ENCODE data around the gene LRP8. TPM values are rescaled to one million over a fixed set of nuclear protein-coding genes. Genes with fewer than 3 reads are reported as not detected.

Gene LRP8
- total RNA-seq, 1 donor from 2014 or later: 21.1 TPM

- no peak for DNase-seq (ENCODE audit: extremely low spot score in 2 of 2)
- no peaks in the 10 kb centered on the region for H3K9me3 ChIP-seq
- TF ChIP-seq POLR2A (IDR thresholded peaks at IDR 0.05) (no peak), CTCF (IDR thresholded peaks at IDR 0.05) (no peak), POLR2AphosphoS5 (IDR thresholded peaks at IDR 0.05; ENCODE audit: insufficient read depth in 1 of 2, low read depth in 1 of 2) (no peak)
- no peaks in the 10 kb centered on the region for H3K27me3 ChIP-seq
- no peaks in the 10 kb centered on the region for H3K36me3 ChIP-seq
- peak overlapping the region; percentile 41 for H3K27ac ChIP-seq
- H3K4me1 ChIP-seq: peaks cover 29% of the 10 kb centered on the region
- intact Hi-C loops (cut with DNase I): no loop called here
- peak overlapping the region; percentile 46 to 75 for H3K4me3 ChIP-seq
These were observed 2.4 kb downstream of the LRP8 start for GRCh38 chr1:53325326-53326087.

DNA sequence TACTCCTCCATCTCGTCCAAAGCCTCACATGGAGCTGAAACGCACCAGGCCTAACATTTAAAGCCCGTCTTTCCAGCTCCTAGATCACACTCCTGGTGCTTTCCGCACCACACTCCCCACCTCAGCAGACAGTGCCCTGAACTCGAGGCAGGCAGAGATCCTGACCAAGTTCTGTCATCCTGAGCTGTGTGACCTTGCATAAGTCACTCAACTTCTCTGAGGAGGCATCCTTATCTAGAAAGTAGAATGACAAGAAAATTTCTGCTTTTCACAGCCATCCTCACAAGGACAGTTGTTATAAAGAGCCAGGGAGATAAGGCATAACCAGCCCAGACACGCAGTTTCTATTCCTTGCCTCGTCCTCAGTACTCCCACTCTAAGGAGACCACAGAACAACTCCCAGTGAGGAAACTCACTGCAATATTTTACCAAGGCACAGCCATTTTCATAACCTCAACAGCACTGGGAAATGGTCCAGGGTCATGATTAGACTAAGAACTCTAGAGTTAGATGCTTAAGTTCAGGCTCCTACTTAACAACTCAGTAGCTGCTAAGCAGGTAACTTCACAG, 3.1 kb downstream of the LRP8 start:
- TF ChIP-seq POLR2A (IDR thresholded peaks at IDR 0.05) (no peak), POLR2AphosphoS5 (IDR thresholded peaks at IDR 0.05; ENCODE audit: insufficient read depth in 1 of 2, low read depth in 1 of 2) (no peak), CTCF (IDR thresholded peaks at IDR 0.05) (no peak)
- intact Hi-C loops (cut with DNase I): no loop called here
- peaks cover 29% of the 10 kb centered on the region for H3K4me1 ChIP-seq
- H3K36me3 ChIP-seq: no peaks in the 10 kb centered on the region
- no peaks in the 10 kb centered on the region for H3K27me3 ChIP-seq
- H3K4me3 ChIP-seq: no peak overlapping the region
- no peak for DNase-seq (ENCODE audit: extremely low spot score in 2 of 2)
- no peaks in the 10 kb centered on the region for H3K9me3 ChIP-seq
- no peak overlapping the region for H3K27ac ChIP-seq

DNA sequence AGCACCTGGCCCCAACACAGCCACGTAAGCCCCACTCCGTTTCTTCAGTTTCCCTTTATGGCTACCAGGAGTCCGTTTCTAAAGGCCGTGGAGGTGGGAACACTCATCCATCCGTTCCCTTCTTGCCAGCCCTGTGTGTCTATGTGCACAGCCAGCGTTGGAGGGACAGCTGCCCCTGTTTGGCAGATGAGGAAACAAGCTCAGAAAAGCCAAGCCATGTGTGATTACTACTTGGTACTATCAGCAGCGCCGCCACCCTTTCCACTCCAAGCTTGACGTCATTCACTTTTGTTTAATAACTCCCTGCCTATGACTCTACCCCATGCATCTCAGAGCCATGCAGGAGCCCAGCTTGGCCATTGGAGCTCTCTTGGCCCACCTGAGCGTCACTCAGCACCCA, 3.5 kb downstream of the LRP8 start:
- intact Hi-C loops (cut with DNase I): no loop called here
- H3K4me1 ChIP-seq: peaks cover 29% of the 10 kb centered on the region
- H3K27me3 ChIP-seq: no peaks in the 10 kb centered on the region
- H3K36me3 ChIP-seq: no peaks in the 10 kb centered on the region
- no peaks in the 10 kb centered on the region for H3K9me3 ChIP-seq
- H3K4me3 ChIP-seq: no peak overlapping the region
- no peak for DNase-seq (ENCODE audit: extremely low spot score in 2 of 2)
- TF ChIP-seq POLR2A (IDR thresholded peaks at IDR 0.05) (no peak), CTCF (IDR thresholded peaks at IDR 0.05) (no peak), POLR2AphosphoS5 (IDR thresholded peaks at IDR 0.05; ENCODE audit: insufficient read depth in 1 of 2, low read depth in 1 of 2) (no peak)
- no peak overlapping the region for H3K27ac ChIP-seq

- H3K27me3 ChIP-seq: no peaks in the 10 kb centered on the region
- DNase-seq (ENCODE audit: extremely low spot score in 2 of 2): no peak
- no peak overlapping the region for H3K4me3 ChIP-seq
- H3K27ac ChIP-seq: no peak overlapping the region
- intact Hi-C loops (cut with DNase I): no loop called here
- H3K4me1 ChIP-seq: peaks cover 27% of the 10 kb centered on the region
- TF ChIP-seq POLR2A (IDR thresholded peaks at IDR 0.05) (no peak), POLR2AphosphoS5 (IDR thresholded peaks at IDR 0.05; ENCODE audit: insufficient read depth in 1 of 2, low read depth in 1 of 2) (no peak), CTCF (IDR thresholded peaks at IDR 0.05) (no peak)
- no peaks in the 10 kb centered on the region for H3K36me3 ChIP-seq
- no peaks in the 10 kb centered on the region for H3K9me3 ChIP-seq
These were observed 4.6 kb downstream of the LRP8 start for GRCh38 chr1:53323316-53323715.
